GM13977 (cell line): ENCODE data around the gene CSMD2.

Source experiments
- DNase-seq: peaks from one replicate; pipeline ENCODE4 v3.0.0; 2012; ENCODE audit warnings: low spot score
- CTCF ChIP-seq: IDR thresholded peaks from 2 replicates; pipeline ENCODE4 v1.5.1; 2012; ENCODE audit warnings: mild to moderate bottlenecking, control low read depth; ENCODE audit not compliant: insufficient read depth; ENCODE audit errors: extremely low read depth, missing control alignments
- in situ Hi-C: fragments of 300-500 bp; cut with MboI; formaldehyde crosslinking; loops from one replicate; pipeline ENCODE4 v1.12.0; 2022; ENCODE audit warnings: low sequenced_read_pairs, low pct_unique_long_range_greater_than_20kb, mixed read lengths, inconsistent platforms; ENCODE audit not compliant: unreplicated experiment

The CSMD2 gene

GRCh38 chr1:33824321-33824720, 340.7 kb downstream of the CSMD2 start:
- TF ChIP-seq CTCF: no peak

GRCh38 chr1:33823830-33824229, 341.2 kb downstream of the CSMD2 start:
- TF ChIP-seq CTCF: no peak
- no peak for DNase-seq
- in situ Hi-C loops: no loop called here

More at GRCh38 chr1:33824321-33824720, 340.7 kb downstream of the CSMD2 start:
- DNase-seq: no peak
- in situ Hi-C loops: no loop called here

GRCh38 chr1:33823401-33823800, 341.6 kb downstream of the CSMD2 start:
- DNase-seq: no peak
- in situ Hi-C loops: no loop called here
- no peak for TF ChIP-seq CTCF

GRCh38 chr1:33822396-33822795, 342.6 kb downstream of the CSMD2 start:
- in situ Hi-C loops: no loop called here
- no peak for TF ChIP-seq CTCF
- no peak for DNase-seq

GRCh38 chr1:33821291-33821690, 343.7 kb downstream of the CSMD2 start:
- in situ Hi-C loops: no loop called here
- DNase-seq: no peak
- TF ChIP-seq CTCF: no peak

- in situ Hi-C loops: no loop called here
- TF ChIP-seq CTCF: no peak
- DNase-seq: no peak
Measured at GRCh38 chr1:33820804-33821203, 344.2 kb downstream of the CSMD2 start.

DNA sequence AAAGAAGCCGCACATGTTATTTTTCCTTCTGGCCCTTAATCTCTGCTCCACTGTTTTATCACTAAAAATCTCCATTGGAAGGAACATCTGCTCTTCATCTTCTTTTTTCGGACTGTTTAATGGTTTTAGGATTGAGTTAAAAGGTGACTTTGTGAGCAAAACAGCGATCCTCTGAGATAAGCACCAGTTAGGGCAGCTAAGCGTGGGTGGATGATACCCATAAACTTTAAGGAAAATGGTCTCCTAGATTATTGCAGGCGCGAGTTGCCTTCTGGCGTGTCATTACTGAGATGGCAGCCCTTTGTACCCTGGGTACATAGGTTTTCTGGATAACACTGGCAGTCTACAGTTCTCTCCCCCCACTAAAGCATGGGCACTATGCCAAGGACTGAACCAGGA, 345.1 kb downstream of the CSMD2 start:
- TF ChIP-seq CTCF: no peak
- no peak for DNase-seq
- in situ Hi-C loops: no loop called here
